Activated CD8-positive, alpha-beta memory T cell treated with anti-CD3 and anti-CD28 coated beads, Interleukin-2, amount 50 U/mL, for 24 hours (primary cell): Measurements from ENCODE around the gene CD48.

ENCODE experiments used
- DNase-seq: peaks from one replicate; pipeline ENCODE4 v3.0.0-alpha.2; 2020; ENCODE audit errors: extremely low read depth

The CD48 gene

GRCh38 chr1:160634543-160635491 lies 76.8 kb downstream of the CD48 start:
- DNase-seq = no peak

- no peak for DNase-seq
Observed at GRCh38 chr1:160633330-160633903, 78.2 kb downstream of the CD48 start.

- no peak for DNase-seq
Observed at GRCh38 chr1:160631983-160632625, 79.5 kb downstream of the CD48 start.

- DNase-seq = no peak
Observed at GRCh38 chr1:160630523-160631451, 80.8 kb downstream of the CD48 start.

- no peak for DNase-seq
Observed at GRCh38 chr1:160629286-160630210, 82.1 kb downstream of the CD48 start.

- no peak for DNase-seq
Observed at GRCh38 chr1:160628799-160629263, 82.8 kb downstream of the CD48 start.
